Hematopoietic multipotent progenitor cell treated with erythropoietin and hydrocortisone succinate and interleukin-3 and kit ligand, for 15 days (in vitro differentiated cells): Measurements from ENCODE around the gene B3GALT5.

ENCODE experiments used
- DNase-seq: peaks from one replicate; pipeline ENCODE4 v3.0.0-alpha.2; 2015; ENCODE audit warnings: low spot score

The B3GALT5 gene

DNA sequence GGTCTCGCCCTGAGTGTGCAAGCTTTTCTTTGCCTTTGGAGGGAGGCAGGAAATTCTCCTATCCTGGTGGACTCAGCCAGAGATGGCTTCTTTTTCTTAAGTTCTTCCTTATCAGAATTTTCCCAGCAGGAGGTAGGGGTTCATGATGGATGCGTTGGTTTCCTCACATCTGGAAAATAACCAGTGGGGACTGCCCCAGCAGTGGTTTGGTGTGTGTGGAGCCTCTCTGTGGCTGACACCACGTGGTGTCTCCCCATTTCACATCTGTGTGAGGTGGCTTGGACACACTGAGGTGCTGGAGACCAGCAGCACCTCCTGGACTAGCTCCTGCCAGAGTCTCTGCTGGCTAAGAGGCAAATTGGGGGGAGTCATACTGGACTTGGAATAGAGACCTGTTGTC, 32.6 kb downstream of the B3GALT5 start:
- no peak for DNase-seq

DNA sequence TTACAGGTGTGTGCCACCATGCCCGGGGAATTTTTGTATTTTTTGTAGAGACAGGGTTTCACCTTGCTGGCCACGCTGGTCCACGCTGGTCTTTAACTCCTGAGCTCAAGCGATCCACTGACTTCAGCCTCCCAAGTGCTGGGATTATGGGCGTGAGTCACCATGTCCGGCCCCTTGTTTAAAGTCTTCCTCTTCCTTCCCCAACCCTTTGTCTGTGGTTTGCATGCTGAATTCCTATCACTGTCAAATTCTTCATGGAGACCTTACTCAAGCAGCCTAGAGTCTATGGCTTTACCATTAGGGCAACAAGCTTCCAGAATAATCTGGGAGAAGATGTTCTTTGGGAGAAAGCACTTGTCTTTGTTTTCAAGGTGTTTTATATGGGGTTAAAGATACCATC, 34.7 kb downstream of the B3GALT5 start:
- no peak for DNase-seq

DNA sequence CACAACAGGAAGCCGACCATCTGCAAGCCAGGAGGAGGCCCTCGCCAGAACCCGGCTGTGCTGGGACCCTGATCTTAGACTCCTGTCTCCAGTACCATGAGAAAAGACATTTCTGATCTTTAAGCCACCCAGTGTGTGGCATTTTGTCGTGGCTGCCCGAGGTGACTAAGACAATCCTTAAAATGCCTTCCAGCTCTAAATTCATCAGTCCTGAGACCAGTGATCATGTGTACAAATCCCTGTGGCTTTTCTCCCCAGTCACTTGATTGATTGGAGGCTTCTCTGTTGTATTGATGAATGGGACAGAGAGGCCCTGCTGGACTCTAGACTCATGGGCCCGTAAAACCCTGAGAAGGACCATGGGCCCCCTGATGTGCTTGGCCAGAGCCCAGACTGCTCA, 36.1 kb downstream of the B3GALT5 start:
- no peak for DNase-seq

DNA sequence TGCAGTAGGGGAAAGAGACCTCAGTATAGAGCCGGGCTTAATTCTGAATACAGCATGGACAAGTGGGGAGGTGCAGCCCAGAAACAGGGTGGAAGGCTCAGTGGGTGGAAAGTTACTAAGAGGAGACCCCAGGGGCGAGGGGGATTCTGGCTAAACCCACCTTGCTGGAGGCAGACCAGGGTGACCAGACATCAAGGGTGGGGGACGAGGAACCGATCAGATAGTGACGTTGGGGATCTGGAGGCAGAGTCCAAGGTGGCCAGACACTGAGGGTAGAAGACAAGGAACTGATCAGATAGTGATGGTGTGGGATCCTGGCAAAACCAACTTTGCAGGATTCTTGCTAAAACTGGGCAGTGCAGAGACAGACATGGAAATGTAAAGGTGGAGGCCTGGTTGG, 36.8 kb downstream of the B3GALT5 start:
- DNase-seq: no peak

DNA sequence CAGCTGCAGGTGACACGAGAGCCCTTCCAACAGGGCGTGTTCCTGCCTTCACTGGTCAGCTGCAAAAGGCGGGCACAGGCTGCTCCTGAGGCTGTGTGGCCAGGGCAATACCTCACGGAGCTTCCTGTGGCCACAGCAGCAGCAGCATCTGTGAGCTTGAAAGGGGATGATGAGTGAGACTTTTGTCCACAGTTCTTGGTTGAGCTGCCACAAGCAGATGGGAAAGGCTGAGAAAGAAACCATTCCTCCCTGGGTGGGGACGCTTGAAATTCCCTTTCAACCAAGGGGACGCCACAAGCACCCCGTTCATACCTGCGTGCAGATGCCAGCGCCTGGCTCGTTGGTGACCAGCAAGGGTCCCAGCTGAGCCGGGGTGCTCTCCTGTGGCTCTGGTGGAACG, 37.6 kb downstream of the B3GALT5 start:
- DNase-seq: no peak

DNA sequence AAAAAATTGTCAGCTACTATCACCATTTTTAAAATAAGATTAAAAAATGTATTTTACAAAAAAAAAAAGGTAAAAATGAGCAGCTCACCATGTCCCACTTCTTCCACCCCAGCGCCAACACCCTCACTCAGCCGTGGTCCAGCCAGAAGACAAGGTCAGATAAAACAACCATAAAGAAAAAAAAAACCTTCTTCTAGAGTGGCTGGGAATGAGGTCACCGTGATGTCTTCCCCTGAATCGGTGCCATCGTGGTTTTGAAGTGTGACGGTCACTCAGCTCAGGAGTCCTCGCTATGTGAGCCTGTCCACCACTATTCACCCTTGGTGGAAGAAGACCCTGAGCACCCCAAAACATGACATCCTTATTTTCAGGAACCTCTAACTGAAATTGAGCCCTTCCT, 38.1 kb downstream of the B3GALT5 start:
- no peak for DNase-seq

DNA sequence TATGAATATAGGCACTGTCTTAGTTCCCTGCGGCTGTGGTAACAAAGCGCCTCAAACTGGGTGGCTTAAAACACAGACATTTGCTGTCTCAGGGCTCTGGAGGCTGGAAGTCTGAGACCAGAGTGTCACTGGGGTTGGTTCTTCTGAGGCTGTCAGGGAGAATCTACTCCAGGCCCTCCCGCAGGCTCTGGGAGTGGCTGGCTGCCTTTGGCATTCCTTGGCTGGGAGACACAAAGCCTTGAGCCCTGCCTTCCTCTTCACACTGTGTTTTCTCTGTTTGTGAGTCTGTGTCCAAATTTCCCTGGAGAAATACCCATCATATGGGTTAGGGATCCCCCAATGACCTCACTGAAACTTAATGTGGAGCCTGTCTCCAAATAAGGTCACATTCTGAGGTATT, 38.5 kb downstream of the B3GALT5 start:
- no peak for DNase-seq

DNA sequence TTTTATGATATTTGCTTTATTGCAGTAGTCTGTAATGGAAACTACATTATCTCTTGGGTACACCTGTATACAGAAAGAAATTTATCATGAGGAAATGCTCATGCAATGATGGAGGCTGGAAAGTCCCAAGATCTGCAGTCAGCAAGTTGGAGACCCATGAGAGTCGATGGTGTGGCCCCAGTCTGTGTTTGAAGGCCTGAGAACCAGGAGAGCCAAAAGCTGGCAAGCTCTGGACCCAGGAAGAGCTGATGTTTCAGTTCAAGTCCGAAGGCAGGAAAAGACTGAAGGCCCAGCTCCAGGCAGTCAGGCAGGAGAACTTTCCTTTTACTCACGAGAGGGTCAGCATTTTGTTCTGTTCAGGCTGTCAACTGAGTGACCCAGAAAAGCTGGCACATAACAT, 42.2 kb downstream of the B3GALT5 start:
- no peak for DNase-seq

DNA sequence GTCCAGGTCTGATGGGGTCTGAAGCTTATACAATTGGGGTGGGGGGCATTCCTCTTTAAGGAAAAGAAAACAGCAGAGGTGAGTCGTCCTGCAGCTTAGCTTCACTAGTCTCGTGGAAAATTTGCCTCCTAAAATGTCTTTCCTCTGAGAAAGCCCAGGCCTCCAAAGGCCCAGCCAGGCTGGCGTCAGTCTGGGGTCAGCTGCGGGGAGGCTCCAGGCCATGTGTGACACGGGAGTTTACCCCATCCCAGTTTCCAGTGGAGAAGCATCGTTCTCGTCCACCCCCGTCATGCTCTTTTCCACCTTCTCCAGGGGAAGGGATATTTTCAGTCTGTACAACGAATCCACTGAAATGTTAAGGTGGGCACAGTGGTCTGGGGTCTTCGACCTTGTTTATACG, 42.8 kb downstream of the B3GALT5 start:
- no peak for DNase-seq

DNA sequence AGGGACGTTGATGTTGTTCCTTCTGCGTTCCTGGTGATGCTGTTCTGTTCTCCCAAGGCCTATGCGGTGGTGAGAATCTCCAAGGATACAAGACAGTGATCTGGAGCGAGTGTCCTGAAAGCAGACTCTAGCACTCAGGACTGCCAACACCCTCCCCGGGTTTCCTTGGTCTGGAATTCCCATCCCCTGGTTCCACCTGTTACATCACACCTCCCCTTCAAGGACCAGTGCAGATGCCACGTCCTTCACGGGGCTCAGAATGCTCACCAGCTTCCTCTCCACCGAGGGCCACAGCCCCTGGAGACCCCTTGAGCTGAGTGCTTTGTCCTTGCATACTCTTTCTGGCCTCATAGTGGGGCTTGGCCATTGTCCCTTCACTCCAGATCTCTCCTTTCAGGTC, 43.5 kb downstream of the B3GALT5 start:
- DNase-seq: no peak

DNA sequence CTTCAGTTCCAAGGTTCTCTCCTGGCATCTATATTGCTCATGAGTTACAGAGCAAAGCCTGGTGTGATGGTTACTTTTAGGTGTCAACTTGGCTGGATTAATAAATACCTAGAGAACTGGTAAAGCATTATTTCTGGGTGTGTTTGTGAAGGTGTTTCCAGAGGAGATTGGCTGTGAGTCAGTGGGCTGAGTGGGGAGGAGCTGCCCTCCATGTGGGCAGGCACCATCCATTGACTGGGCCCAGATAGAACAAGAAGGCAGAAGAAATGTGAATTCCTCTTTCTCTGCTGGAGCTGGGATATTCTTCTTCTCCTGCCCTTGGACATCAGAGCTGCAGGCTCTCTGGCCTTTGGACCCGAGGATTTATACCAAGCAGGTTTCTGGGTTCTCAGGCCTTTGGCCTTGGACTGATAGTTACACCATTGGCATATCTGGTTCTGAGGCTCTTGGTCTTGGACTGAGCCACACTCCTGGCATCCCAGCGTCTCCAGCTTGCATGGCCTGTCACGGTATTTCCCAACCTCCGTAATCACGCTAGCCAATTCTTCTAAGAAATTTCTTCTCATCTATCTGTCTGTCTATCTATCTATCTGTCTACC, 44.5 kb downstream of the B3GALT5 start:
- no peak for DNase-seq

DNA sequence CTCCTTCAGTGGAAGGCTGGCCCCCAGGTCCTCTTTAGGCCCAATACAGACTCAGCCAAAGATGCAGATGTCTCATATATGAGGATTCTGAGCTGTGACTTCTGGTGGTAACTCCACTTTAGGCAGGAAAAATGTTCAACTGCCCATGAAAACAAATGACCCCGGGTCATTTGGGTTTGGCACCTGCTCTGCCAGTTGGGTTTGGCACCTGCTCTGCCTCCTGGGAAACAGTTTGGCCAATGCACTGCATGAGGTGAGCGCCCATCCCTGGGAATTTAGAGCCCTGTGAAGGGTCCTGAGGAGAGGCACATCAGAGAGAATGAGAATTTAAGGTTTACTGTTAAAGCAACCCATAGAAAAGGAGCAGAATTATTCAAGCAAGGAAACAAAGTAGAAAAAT, 45.3 kb downstream of the B3GALT5 start:
- no peak for DNase-seq

DNA sequence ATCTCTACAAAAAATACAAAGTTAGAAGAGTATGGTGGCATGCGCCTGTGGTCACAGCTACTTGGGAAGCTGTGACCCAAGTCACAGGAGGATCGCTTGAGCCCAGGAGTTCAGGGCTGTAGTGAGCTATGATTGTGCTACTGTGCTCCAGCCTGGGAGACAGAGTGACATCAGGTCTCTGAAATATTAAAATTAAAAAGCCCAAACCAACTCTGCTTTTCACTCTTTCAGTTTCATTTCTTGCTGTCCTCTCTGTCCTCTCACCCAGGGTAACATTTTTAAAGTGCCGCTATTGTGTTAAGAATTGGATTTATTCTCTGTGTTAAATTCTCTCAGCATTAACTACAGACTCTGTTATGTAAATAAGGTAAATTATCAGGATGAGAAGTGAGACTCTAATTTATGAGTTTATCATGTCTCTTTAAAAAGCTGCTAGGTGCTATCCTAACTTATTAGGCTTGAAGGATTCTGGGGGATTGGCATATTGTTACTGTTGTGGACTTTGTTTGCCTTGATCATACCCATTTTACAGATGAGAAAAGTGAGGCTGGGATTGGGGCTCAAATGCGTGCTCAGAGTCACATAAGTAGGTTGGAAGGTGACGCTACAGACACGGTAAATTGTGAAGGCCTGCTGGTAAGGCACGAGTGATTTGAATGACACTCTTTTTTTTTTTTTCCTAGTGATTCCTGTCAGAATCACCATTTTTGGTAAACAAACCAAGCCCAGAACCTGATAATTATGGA, 46.5 kb downstream of the B3GALT5 start:
- no peak for DNase-seq

DNA sequence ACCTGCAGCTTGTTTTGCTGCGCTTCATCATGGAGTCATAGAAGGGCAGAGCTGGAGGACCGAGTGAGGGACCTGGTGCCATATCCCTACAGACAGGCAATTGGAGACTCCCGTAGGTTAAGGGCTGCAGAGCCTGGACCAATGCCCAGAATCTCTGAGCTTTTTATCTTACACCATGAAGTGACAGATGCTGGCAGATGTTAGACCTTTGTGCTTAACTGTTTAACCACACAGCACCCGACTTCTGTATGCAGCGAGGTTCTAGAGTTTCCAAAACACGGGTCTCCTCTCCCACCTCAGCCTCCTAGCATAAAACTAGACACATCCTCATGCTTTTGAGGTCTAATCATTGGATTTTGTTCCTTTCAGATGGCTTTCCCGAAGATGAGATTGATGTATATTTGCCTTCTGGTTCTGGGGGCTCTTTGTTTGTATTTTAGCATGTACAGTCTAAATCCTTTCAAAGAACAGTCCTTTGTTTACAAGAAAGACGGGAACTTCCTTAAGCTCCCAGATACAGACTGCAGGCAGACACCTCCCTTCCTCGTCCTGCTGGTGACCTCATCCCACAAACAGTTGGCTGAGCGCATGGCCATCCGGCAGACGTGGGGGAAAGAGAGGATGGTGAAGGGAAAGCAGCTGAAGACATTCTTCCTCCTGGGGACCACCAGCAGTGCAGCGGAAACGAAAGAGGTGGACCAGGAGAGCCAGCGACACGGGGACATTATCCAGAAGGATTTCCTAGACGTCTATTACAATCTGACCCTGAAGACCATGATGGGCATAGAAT, 47.6 kb downstream of the B3GALT5 start:
- DNase-seq: no peak

DNA sequence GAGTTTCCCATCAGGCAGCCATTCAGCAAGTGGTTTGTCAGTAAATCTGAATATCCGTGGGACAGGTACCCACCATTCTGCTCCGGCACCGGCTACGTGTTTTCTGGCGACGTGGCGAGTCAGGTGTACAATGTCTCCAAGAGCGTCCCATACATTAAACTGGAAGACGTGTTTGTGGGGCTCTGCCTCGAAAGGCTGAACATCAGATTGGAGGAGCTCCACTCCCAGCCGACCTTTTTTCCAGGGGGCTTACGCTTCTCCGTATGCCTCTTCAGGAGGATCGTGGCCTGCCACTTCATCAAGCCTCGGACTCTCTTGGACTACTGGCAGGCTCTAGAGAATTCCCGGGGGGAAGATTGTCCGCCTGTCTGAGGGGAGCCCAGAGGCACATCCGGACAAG, 48.4 kb downstream of the B3GALT5 start:
- no peak for DNase-seq

DNA sequence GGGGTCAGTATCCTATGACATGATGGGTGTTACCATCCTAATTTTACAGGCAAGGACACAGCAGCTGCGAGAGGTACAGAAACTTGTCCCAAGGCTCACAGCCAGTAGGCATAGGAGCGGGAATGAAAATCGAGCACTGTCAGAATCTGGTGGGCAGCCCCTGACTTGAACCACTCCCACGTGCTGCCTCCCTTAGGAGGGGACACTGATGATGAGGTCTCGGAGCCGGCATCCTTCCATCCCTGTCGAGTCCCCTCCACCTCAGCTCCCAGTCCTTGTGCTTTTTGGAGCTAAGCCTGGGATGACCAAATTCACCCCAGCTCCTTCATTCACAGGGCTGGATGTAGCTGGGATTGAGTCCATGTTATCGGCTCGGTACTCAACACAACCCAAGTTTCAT, 49.0 kb downstream of the B3GALT5 start:
- no peak for DNase-seq

DNA sequence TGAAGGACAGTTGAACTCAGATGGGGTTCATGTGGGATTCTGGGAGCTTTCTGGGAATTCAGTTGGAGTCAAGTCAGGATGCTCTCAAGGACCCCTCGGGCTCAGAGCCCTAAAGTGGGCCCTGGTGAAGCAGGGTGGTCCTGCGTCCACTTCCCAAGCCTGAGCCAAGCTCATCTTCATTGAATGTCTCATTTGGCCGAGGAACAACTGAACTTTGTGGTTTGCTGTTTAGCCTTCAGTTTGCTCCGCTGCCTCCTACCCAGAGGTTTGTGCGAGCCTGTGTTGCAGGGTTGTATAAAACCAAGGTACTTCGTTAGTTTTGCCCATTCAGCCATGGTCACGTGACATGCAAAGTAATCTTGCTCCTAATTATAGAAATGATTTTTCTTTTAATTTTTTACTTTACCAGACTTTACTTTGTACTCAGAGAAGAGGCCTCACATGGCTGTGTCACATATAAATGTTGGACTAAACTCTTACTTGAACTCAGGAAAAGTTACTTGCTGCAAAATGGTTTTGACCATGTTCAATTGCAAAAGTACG, 49.7 kb downstream of the B3GALT5 start:
- DNase-seq: no peak

DNA sequence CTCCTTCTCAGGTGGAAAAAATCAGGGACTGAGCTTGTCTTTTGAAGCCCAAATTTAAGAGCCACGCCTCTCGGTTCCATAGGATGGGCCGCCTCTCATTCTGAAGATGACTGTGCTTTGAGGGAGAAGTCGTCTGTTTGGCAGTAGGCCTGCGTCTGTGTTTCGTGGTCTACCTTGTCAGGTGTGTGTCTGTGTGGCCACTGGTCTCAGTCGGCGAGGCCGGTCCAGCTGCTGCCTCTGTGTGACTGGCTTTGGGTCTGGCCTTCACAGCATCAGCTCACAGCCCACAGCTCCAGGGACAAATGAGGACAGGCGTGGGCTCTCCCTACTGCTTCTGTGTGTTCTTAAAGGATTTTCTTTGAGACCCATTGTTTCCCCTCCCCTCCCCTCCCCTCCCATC, 50.3 kb downstream of the B3GALT5 start:
- no peak for DNase-seq

DNA sequence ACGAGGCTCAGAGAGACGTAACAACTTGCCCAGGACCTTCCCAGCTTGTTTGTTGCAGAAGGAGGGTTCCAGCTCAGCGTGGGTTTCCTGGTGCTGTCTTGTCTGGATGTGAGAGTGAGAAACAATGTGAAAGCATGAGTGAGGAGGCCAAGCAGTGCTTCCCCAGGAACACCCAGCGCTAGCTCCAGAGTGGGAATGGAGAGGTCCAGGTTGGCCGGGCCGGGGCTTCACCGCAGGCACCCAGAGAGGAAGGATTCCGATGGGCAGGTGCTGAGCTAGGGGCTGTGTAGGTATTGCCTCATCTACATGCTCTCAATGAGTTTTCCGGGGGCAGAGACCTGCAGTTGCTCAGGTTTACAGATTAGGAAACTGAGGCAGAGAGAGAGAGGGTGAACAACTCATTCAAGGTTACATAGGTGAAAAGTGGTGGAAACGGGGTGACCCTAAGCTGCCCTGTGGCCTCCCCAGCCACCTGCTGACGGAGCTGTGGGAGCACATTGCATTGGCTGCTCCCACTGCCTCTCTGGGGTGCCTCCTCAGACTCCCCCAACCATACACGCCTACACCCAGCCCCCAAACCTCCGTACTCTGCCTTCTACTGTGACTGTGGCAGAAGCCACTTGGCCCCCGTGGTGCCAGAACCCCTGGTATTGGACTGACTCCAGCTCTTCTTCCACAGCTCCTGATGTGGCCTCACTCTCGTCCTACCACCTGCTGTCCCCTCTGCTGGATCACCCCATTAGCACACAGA, 51.2 kb downstream of the B3GALT5 start:
- DNase-seq: no peak

DNA sequence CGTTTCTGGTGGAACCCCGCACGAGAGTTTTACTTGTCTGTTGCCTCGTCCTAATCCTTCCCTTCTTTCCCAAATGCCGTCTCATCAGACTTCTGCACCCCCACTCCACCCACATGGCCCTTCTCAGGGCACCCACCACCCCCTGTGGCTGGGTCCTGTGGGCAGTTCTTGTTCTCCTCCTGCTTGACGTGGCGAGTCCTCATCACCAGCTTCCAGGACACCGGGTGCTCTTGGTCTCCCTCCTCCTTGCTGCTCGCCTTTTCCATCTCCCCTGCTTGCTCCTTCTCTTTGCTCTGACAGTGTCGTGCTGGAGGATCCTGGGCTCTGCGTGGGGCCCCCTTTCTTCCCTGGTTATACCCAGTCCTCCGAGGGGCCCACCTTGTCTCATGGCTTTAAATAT, 51.8 kb downstream of the B3GALT5 start:
- no peak for DNase-seq

DNA sequence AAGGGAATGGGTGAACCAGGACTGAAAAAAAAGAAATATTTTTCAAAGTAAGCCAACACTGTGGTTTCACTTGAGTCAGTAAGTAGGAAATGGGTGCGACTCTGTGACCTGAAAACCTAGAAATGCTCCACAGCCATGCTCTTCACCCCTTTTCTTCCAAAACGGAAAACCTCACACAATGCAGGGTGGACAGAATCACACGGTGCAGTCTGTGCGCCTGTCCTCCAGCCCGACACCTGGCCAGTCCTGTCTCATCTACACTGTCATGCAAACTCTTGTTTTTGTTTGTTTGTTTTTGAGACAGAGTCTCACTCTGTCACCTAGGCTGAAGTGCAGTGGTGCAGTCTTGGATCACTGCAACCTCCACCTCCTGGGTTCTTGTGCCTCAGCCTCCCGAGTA, 53.3 kb downstream of the B3GALT5 start:
- DNase-seq: no peak

DNA sequence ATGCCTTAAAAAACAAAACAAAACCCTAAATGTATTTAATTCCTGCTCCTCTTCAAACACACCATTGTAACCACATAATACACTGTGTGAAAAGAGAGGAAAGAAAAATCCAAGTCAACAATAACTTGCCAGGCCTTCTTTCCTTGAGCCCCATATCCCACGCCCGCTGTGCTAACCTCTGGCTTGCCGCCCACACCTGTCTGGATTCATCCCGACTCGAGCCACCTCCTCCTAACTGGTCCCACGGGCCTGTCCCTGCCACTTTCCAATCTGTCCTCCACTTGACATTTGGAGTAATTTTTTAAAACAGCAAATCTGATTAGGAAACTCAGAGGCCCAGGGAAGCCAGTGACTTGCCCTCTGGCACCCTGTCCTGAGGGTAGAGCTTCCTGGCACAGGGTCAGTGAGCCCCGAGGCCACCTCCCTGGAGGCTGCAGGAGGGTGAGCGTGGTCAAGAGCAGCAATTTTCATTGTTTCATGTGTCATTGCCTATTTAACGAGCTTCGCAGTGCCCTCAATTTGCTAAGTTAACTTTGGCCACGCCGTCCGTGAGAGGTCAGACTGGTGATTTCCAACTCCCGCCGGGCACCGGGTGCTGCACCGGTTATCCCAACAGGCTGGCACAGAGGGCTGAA, 54.1 kb downstream of the B3GALT5 start:
- DNase-seq: no peak
